ENCODE measurements around the gene SMARCE1. TPM values are rescaled to one million over a fixed set of nuclear protein-coding genes. Genes with fewer than 3 reads are reported as not detected.

Gene SMARCE1
- total RNA-seq, 2 experiments from 2014 or later, result 97.7 to 106 TPM

DNA sequence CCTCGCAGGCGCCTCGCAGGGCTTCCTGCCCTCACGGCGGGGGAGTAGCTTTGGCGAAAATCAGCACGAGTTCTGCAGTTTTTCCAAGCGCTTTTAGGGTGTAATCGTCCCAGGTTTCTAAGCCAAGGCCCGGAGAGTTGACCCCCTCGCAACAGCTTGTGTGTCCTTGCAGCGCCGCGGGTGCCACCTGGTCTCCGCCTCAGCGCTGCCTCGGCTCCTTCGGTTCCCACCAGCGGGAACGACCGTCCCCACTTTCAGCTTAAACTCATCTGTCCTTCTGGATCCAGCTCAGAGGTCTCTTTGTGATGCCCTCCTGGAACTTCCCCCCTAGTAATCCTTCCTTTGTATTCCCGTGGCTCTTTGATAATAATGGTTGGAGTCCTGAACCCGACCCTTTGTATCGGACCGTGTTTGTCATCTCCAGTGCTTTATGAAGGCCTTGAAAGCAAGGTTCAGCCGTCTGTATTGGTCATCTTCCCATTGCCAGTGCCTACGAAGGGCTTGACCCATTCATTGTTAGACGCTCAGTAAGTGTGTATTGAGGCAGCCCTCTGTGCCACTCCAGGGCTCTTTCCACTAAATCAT lies 858 bp upstream of the SMARCE1 start:
- ChIA-PET CTCF (no interaction called here), POLR2A (interaction anchor here (0.5 to 2.4 kb wide), 4 partner anchors 19 to 1040 kb away, joined by 3 to 15 read pairs (median 7); partner anchors contain the start of gene EIF1)

DNA sequence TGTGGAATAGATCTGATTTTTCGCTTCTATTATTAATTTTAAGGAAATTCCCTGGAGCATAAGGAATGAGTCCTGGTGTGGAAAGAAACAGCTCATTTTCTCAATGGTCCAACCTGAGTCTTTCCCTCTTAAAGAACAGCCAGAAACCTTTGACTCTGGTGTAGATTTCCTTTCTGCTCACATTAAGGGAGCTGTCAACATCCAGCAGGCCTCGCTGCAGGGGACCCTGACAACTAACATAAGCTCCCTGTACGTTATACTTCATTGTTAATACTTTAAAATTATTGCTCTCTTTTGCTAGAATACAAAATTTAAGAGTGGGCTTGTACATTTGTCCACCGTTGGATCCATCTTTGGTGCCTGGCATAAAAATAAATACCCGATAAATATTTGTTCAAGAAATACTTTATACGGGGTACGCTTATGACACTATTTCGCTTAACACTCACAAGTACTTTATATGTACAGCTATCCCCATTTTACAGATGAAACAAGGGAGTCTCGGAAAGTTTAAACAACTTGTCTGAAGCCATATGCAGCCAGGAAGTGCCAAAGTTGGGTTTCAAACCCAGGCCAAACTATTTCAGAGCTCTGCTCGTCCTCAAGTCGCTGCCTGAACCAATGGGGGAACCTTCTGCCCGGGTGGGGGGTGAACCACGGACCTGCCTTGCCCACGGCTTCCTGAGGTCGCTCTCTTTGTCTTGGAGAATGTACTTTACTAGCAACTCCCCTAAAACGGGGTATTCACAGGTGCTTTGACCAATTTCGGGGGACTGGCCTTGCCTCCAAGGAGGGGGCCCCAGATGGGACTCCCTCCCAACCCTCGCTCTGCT lies 611 bp downstream of the SMARCE1 start:
- CTCF ChIA-PET, result interaction anchor here (0.6 to 2.3 kb wide), 6 partner anchors 17 to 109 kb away, joined by 3 to 7 read pairs (median 3); no protein-coding TSS in a partner anchor
- POLR2A ChIA-PET, result interaction anchor here (0.9 to 2.4 kb wide), 3 partner anchors 14 to 1042 kb away, joined by 6 to 15 read pairs (median 7); partner anchors contain the start of gene EIF1

DNA sequence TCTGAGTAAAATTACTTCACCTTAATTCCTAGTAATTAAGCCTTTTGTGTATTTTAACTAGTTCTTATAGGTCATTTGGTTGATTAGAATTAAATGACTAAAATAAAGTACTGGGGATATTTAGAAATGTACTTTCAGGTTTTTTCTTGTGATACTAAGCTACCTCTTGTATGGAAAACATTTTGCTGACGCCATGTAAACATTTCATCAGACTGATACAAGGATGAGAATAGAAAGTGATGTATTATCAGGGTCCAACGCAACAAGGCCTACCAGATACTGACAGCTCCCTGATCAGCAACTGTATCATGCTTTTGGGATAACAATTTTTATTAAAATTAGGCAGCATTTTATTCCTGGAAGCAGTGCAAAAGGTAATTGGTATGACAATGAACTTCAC lies 1.7 kb downstream of the SMARCE1 start:
- CTCF ChIA-PET, result interaction anchor here (0.7 to 2.3 kb wide), 6 partner anchors 16 to 1002 kb away, joined by 3 to 7 read pairs (median 3); no protein-coding TSS in a partner anchor
- POLR2A ChIA-PET, result no interaction called here

DNA sequence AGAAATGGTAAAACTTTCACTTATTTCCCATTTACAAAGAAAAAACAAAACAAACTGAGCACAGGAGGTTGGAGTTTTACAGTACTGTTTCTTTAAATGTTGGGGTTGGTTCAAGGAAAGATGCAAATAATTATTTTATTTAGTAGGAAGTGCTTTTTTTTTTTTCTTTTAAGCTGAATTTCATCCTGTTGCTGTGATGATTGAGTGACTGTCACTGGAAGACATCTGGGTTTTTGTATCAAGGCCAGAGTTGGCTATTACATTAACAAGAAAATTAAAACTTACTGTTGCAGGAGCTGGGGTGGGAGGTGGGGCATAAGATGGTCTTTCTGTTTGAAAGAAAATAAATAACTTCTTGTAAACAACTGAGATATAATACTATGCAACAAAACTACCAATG lies 2.3 kb downstream of the SMARCE1 start:
- ChIA-PET CTCF (interaction anchor here (0.7 kb wide), 1 partner anchor 1003 kb away, joined by 3 read pairs; no protein-coding TSS in a partner anchor), POLR2A (no interaction called here)

DNA sequence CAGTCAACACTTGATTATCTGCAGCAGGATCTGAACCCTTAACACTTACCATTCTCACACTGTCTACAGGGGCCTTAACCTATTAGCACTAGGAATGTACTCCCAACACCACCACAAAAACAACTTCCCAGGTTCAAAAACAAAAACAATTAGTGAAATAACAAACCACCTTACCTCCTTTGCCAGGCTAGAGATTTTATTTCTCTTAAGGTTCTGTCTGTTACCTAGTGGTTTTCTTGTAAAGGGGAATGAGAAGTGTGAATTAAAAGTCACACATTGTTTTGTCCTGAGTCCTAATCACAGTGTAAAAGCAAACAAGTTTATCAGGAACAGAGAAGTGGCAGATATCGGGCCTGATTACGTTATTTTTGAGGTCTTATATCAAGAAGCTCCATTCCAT lies 9.7 kb downstream of the SMARCE1 start:
- CTCF ChIA-PET, result no interaction called here

DNA sequence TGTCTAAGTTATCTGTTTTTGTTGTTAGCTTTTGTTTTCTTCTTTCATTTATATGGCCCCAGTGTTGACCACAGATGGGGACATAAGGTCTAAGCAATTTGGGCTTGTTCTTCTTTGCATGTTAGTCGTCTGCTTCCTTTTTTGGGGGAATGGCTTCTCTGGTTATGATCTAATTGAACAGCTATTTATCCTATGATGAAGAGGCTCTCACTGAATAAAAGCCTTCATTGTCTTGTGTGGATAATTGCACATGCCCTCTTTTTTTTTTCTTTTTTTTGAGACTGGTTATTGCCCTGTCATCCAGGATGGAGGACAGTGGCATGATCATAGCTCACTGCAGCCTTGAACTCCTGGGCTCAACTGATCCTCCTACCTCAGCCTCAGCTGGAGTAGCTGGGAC lies 13.7 kb downstream of the SMARCE1 start:
- CTCF ChIA-PET, result interaction anchor here (0.6 to 2.1 kb wide), 2 partner anchors 26 to 74 kb away, joined by 3 to 5 read pairs; no protein-coding TSS in a partner anchor
- POLR2A ChIA-PET, result interaction anchor here (1.1 kb wide), 1 partner anchor 13 kb away, joined by 6 read pairs; no protein-coding TSS in a partner anchor

More for the DNA sequence above, 9.7 kb downstream of the SMARCE1 start:
- POLR2A ChIA-PET, result no interaction called here

DNA sequence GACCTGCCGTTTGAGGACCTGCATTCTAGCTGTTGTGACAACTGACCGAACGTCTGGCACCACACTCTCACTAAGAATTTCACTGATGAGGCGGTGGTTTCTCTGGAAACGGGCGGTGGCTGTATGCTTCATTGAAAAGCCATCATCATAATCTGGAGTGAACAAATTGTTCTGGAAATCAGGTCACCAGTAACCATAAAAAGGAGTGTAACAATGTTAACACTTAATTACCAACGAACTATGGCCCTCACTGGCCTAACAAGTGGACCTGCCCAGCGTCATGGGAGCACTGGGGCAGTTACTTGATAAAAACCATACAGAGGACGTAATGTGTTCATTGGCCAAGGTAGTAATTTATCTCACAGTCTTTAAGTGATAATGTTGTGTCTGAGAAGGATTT lies 15.4 kb downstream of the SMARCE1 start:
- POLR2A ChIA-PET, result interaction anchor here (0.6 kb wide), 1 partner anchor 25 kb away, joined by 5 read pairs; no protein-coding TSS in a partner anchor
- CTCF ChIA-PET, result interaction anchor here (2.1 kb wide), 1 partner anchor 72 kb away, joined by 5 read pairs; no protein-coding TSS in a partner anchor

DNA sequence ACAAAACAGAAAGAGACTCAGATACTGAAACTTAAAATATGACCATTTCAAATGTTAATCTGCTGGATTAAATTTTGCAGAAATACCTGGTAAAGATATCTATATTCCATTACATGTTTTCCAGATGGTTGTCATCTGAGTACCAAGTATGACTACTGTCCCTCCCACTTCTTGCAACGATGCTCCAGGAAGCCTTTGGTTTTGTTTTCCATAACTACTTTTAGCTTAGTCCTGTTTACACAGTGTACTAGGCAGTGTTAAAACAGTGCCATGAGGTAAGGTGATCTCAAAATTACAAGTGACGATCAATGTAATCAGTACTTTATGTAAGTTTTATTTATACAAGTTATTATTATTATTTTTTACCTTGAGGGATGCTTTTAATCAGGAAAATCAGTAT lies 17.8 kb downstream of the SMARCE1 start:
- ChIA-PET CTCF (interaction anchor here (0.7 to 1.9 kb wide), 3 partner anchors 17 to 1019 kb away, joined by 3 to 7 read pairs (median 5); partner anchors contain the start of gene SMARCE1), POLR2A (interaction anchor here (0.9 kb wide), 1 partner anchor 66 kb away, joined by 3 read pairs; no protein-coding TSS in a partner anchor)

DNA sequence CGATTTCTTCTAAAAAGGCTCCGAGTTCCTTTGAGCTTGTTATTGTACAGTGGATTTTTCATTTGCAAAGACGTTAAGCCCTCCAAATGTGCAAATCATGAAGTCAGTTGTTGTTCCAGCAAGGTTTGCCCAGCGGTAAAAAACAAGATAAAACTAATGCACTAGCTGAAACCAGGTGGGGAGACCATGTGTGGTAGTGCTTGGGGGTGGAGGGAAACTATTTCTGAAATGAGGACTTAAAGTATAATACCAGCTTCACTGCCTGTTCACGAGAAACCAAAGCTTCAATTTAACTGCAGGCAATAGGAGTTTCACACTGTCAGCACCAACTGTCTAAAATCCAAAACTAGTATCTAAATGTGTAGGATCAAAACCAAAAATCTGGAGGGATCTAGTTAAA lies 22.3 kb downstream of the SMARCE1 start:
- ChIA-PET CTCF (interaction anchor here (1.2 to 1.5 kb wide), 2 partner anchors 12 to 1038 kb away, joined by 3 to 4 read pairs; no protein-coding TSS in a partner anchor), POLR2A (no interaction called here)

DNA sequence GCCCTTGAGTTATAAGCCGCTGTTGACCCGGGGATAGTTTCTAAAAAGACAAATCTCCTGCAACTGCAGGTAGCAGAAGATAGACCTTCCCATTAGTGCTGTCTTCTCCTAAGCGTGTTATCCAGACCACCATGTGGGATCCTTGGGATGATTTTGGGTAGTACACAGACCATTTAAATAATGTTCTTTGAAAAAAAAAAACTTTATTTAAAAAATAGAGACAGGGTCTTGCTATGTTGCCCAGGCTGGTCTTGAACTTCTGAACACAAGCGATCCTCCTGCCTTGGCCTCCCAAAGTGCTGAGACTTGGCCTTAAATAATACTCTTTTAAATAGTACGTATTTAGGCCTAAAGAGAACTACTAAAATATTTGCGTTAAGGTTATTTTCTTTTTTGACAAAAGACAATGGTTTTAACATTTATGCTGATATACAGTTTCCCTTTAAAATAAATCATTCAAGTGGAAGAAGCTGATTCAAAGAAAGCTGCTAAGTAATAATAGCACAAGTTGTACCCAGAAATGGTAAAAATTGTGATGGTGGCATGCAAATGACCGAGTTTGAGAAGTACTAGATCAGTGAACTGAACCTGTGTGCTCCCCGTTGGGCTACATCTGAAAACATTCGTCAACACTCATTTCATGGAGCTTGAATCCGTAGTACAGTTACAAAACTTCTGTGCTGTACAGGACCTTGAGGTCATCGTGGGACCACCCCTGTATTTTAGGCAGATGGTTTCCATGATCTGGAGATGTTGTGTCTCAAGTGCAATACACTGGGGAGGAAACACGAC lies 24.0 kb downstream of the SMARCE1 start:
- ChIA-PET CTCF (no interaction called here), POLR2A (no interaction called here)

DNA sequence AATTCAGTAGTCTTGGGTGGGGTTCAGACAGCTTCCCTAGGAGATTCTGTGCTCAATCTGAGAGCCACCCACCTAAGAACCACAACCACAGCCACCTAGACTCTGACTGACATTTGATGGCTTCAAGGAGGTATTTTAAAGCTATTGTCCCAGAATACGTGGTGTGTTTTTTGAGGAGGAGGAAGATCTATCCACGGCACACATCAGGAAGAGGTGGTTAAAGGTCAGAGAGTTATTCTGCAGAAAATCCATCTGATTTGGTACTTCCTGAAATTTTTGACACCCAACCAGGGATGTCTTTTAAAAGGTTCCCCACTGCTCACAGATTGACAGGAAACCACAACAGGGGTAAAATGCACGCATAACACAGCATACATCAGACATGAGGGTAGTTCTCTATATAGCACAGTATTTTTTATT lies 25.1 kb downstream of the SMARCE1 start:
- CTCF ChIA-PET, result interaction anchor here (1.0 to 1.2 kb wide), 2 partner anchors 24 to 61 kb away, joined by 3 read pairs; no protein-coding TSS in a partner anchor
- POLR2A ChIA-PET, result interaction anchor here (1.1 kb wide), 1 partner anchor 59 kb away, joined by 4 read pairs; no protein-coding TSS in a partner anchor

DNA sequence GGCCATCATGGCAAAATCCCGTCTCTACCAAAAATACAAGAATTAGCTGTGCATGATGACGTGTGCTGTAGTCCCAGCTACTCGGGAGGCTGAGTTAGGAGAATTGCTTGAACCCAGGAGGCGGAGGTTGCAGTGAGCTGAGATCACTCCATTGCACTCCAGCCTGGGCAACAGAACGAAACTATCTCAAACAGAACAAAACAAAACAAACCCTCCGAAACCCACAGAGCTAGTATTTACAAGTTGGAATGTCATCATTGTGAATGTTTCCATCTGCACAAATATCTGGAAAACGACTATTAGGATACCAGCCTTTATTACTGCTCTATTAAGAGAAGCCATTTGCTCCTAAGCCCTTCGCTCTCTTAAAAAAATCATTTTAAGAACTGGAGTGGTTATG lies 26.0 kb downstream of the SMARCE1 start:
- CTCF ChIA-PET, result interaction anchor here (1.2 kb wide), 1 partner anchor 60 kb away, joined by 3 read pairs; no protein-coding TSS in a partner anchor
- POLR2A ChIA-PET, result no interaction called here

DNA sequence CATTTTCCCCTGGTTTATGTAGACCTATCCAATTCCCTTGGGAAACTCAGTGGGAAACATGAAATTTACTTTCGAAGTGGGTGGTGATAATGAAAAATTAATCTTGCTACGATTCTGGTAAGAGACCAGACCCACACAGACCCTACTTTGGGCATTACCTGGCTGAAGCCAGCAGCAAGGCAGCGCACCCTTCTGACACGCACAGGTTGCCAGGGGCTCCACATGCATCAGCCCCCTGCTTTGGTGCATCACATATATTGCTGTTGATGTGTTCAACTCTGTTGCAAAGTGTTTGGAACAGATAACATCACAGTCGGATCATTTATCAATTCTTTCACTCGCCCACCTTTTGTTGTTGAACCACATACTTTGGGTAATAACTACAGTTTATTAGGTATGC lies 26.6 kb downstream of the SMARCE1 start:
- CTCF ChIA-PET, result no interaction called here
- POLR2A ChIA-PET, result no interaction called here

DNA sequence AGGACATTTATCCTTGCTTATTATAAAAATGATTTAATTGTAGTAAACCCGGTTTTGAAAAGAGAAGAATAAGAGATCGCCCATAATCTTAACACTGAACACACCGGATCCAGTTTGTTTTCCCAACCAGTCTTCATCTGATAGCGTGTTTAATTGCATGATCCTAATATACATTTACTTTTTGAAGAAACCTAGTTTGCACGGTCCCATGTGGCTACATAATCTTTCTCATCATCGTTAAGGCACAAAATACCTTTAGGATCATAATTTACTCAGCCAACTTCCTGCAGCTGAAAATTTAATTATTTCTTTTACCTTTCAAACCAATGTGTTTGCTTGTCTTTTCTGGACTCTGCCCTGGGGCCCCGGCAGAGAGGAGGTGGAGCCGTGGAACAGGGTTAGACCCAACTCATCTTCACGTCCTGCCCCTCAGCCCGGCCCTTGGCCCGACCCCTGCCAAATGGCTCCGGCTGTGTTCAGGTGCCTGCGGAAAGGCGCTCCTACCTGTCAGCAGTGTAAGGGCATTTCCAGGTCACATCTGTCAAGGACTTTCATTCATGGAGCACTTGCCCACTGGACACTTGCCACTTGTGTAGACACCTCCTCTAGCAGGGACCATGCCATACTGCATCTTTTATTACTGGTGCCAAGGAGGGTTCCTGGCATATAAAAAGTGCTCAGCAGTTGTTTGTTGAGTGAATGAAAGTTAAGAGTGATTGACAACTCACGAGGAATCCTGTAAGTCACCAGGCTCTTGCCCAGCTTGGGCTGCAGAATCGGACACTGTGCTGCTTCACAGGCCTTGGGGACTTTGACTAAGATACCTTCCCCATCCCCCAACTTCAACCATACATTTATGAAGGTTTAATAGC lies 28.6 kb downstream of the SMARCE1 start:
- ChIA-PET CTCF (interaction anchor here (0.7 to 1.6 kb wide), 10 partner anchors 16 to 1047 kb away, joined by 3 to 7 read pairs (median 3); no protein-coding TSS in a partner anchor), POLR2A (interaction anchor here (0.7 kb wide), 1 partner anchor 16 kb away, joined by 3 read pairs; no protein-coding TSS in a partner anchor)

DNA sequence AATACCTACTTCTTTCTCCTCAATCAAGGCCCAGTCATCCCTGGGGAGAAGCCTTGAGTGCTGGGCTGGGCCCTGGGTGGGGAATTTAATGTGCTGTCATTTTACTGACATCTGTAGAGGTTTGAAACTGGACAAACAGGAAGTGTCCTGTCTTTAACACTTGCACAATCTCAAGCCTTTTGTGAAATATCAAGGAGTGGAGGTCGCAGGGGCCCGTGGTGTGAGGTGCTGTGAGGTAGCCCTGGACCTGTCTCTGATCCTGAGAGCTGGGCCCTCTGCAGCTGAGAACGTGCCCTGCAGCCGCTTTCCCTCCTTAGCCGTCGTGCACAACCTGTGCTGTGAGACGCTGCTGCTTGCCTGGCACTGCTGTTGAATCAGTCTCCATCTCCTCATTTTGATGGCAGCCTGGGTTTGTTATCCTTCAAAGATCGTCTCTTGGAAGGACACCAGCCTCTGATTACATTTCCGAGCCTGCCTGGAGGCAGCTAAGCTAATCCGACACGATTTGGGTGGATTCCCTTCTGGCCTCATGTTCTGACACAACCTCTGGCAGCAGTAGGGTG lies 29.9 kb downstream of the SMARCE1 start:
- ChIA-PET CTCF (interaction anchor here (0.7 to 1.5 kb wide), 2 partner anchors 25 to 56 kb away, joined by 4 to 5 read pairs; no protein-coding TSS in a partner anchor), POLR2A (no interaction called here)

DNA sequence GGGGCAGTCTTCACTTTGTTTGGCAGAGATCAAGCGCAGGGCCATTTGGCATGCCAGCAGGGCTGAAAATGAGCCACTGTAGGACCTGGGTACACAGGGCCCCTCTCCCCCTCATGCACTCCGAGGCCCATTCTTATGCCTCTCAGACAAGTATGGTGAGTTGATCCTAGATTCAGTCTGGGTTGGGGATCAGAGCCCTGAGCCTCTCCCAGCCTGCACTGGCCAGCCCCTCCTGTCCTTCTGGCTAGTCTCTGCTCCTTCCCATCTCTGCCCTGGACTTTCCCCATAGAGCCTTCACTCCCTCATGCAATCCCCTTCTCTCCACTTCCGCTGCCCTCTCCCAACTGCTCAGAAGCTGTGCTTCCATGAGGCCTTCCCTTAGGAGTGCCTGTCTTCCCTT lies 31.0 kb downstream of the SMARCE1 start:
- POLR2A ChIA-PET, result no interaction called here
- CTCF ChIA-PET, result interaction anchor here (2.3 kb wide), 1 partner anchor 53 kb away, joined by 12 read pairs; the partner anchor contains the start of gene CCR7

DNA sequence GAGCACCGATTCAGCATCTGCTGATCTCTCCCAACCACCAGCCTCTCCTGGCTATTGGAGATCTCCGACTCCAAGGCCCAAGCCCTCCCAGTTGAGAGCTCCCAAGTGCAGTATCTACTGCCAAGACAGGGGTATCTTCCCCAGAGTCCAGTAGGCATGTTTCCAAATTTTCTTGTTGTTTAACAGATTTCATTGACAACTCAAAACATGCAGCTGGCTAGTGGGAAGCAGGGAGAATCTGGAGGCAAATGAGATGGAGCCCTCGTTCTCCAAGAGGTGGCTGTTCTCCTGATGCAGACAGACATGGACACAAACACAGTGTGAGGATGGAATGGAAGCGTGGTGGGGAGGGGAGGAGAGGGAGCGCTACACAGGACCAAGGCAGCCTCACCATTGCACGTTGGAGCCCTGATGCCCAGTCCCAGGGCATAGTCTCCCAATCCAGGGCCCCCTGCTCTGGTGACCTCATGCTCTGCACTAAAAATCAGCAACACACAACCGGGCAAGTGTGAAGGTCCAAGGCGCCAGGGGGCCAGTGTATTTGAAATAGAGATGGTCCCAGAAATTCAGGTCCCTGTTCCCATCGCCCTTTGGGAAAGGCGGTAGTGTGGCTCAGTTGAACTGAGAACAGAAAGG lies 31.7 kb downstream of the SMARCE1 start:
- CTCF ChIA-PET, result interaction anchor here (0.8 to 2.3 kb wide), 4 partner anchors 52 to 1047 kb away, joined by 3 to 12 read pairs (median 4); partner anchors contain the start of gene CCR7
- POLR2A ChIA-PET, result interaction anchor here (0.6 to 1.9 kb wide), 4 partner anchors 27 to 55 kb away, joined by 4 to 9 read pairs (median 6); no protein-coding TSS in a partner anchor
